GM12875 (cell line): ENCODE measurements around the gene FOXP1.

Source experiments
- H3K4me3 ChIP-seq: one replicate; pipeline ENCODE4 v1.5.1; 2011; ENCODE audit warnings: low read depth, low read length, control low read depth
- TF ChIP-seq, protein P1 (sequence below): IDR thresholded peaks from 2 replicates; pipeline ENCODE4 v1.5.1; 2011; ENCODE audit warnings: low read depth, mild to moderate bottlenecking, control low read depth, inconsistent platforms, low read length, moderate library complexity, borderline replicate concordance; ENCODE audit not compliant: insufficient read depth

The FOXP1 gene

DNA sequence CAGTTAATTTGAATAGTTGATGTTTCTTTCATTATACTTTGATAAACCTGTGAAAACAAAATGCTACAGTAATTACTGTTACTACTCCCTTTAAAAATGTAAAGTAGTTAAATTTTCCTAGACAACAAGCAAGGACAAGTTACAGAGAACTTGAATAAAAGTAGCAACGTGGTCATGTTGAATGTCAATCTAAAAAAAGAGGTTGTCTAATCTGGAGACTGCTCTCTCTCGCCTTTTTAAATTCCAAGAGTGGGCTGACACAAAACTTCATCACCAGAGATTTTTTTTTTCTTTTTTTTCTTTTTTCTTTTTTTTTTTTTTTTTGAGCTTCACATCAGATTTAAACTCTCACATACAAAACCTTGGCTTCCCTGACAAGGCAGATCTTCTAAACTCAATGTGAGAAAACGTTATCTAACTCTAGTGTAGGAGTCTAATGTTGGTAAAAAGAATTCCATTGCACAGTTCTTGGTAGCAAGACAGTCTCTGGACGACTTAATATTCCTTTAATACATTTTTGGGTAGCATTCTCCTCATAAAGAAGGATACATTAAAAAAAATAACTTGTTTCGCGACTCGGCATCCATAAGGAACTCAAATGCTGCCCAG lies 4.1 kb downstream of the FOXP1 start:
- TF ChIP-seq, protein P1, sequence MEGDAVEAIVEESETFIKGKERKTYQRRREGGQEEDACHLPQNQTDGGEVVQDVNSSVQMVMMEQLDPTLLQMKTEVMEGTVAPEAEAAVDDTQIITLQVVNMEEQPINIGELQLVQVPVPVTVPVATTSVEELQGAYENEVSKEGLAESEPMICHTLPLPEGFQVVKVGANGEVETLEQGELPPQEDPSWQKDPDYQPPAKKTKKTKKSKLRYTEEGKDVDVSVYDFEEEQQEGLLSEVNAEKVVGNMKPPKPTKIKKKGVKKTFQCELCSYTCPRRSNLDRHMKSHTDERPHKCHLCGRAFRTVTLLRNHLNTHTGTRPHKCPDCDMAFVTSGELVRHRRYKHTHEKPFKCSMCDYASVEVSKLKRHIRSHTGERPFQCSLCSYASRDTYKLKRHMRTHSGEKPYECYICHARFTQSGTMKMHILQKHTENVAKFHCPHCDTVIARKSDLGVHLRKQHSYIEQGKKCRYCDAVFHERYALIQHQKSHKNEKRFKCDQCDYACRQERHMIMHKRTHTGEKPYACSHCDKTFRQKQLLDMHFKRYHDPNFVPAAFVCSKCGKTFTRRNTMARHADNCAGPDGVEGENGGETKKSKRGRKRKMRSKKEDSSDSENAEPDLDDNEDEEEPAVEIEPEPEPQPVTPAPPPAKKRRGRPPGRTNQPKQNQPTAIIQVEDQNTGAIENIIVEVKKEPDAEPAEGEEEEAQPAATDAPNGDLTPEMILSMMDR, result no peak
- no peak overlapping the region for H3K4me3 ChIP-seq

DNA sequence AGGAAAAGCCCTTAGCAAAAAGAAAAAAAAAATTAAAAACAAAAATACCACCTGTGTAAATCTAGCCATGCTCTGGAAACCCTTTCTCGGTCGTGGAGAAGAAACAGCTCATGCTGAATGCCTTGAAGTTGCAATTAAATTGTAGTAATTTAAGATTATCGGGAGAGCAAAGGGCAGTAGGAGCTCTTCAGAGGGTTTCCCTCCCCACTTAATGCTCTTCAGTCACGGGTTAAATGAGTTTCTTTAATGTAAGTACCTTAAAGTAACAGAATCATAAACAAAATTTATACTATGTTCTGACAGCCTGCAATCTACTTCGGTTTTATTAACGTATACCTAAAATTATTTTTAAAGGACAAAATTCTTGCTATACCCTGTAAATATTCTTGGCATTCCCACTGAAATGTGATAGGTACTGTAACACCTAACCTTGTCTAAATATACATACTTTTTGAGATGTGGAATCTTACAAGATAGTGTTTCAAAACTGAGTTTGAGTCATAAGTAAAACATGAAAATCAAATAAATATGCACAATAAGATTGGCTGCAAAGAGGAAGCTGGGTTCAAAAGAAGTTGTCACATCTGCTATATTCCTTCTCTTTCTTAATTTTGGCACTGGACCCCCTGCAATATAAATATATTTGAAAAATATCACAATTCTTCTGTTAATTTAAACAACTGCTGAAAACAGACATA lies 5.3 kb downstream of the FOXP1 start:
- TF ChIP-seq, protein P1, result no peak
- no peak overlapping the region for H3K4me3 ChIP-seq

DNA sequence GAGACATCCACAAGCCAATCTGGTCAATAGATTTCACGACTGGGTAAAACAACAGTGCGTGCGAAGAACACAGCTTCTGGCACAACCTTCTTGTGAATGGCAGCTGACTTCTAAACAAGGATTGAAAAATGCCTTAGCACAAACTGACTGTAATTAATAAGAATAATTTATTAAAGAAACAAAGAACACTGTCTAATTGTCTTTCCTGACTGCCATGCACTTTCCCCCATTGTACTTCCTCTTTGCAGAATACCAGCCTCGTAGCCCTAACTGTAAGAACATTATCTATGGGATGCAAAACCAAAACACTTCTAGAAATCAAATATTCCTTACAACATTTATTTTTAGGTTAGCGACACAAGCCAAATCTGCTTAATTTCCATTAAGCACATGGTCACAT lies 6.5 kb downstream of the FOXP1 start:
- no peak overlapping the region for H3K4me3 ChIP-seq
- TF ChIP-seq, protein P1, result no peak

DNA sequence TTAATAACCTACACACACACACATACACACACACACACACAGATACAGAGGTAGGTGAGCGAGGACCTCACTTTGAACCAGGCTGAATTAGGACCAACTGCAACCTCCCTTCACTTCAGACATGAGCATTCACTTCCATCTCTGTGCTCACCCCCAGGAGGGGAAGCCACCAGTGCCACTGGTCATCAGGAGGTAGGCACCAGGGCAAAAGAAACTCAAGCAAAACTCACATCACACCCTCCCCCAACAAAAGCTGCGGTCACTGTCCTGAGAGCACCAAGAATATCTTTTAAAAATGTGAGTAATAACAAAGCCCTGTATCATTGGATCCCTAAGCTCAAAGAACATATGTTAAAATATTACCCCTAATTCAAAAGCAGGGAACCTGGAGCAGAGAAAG lies 8.1 kb downstream of the FOXP1 start:
- H3K4me3 ChIP-seq, result no peak overlapping the region
- TF ChIP-seq, protein P1, result no peak

DNA sequence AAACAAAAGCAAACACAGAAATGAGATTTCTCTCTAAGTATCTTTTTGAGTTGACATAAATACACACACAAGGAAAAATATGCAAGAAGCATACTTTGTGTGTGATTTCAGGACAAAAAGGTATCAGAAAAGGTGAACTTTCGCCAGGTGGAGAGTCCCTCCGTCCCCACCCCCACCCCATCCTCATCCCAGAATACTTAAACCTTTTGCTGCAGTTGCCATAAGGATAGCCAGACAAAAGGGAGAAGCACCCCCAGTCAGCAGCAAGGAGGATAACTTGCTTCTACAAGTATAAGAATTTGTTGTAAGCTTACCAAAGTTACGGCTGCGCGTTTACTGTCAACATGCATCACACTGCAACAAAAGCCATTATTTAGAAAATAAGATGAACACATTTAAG lies 10.3 kb downstream of the FOXP1 start:
- TF ChIP-seq, protein P1, result no peak

DNA sequence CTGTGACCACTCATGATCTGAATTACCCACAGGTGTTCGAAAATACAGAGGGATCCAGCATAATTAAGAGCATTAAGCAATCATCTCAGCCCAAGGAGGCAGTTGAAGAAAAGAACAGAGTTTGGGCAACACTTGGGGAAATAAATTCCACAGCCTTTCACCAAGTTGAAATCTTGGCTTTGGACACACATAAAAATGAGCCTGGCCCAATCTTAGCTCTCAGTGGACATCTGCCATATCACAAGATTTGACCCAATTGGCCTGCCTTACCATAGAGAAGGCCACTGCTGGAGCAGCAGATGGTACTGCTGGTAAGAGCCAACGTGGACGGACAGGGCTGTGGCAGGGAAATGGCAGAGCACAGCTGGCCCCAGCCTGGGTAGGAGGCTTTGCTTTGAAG lies 13.0 kb downstream of the FOXP1 start:
- H3K4me3 ChIP-seq, result no peak overlapping the region
- TF ChIP-seq, protein P1, result no peak

More for the DNA sequence above, 10.3 kb downstream of the FOXP1 start:
- H3K4me3 ChIP-seq, result no peak overlapping the region

DNA sequence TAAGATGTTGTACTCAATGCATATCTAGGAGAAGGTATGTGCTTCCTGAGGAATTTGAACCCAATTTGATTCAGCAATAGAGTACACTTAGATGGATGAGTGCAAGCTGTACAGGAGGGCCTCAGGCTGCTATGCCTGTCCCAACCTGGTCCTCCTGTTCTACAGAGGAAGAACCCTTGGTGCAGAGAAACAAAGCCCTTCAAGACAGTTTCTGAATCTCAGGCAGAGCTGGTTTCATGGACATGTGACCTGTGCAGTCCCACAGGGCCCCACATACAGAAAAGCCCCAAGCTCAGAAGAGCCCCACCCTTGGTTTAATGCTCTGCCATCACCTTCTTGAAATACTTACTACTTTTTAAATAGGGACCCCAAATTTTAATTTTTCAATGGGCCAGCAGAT lies 15.3 kb downstream of the FOXP1 start:
- TF ChIP-seq, protein P1, result no peak
- H3K4me3 ChIP-seq, result no peak overlapping the region
